ENCODE data around the gene IFI16. TPM values are rescaled to one million over a fixed set of nuclear protein-coding genes. Genes with fewer than 3 reads are reported as not detected.

IFI16 gene
- total and polyA plus RNA-seq, 2 donors (not counting 3 experiments of a cell fraction or from before 2014, with no cell fraction given), result 52.8 to 183 TPM

DNA sequence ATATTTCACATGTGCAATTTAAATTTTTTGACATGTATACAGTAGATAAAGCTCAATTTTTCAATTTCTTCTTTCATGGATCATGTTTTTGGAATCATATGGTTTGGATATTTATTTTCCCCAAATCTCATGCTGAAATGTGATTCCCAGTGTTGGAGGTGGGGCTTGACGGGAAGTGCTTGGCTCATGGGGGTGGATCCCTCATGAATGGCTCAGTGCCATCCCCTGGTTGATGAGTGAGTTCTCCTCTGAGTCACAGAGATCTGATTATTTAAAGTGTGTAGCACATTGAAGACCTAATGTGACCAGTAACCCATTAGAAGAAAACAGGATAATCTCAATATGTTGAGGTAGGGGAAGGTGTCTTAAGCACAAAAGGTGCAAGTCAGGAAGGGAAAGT, 9.1 kb upstream of the IFI16 start:
- TF ChIP-seq JUN (IDR thresholded peaks at IDR 0.05; ENCODE audit: borderline replicate concordance, insufficient read depth, insufficient read length, low read depth) (peak; percentile 57), CTCF (IDR thresholded peaks at IDR 0.05; ENCODE audit: extremely low read depth in 1 of 2, insufficient read depth in 1 of 2, low read depth in 1 of 2, low read length in 2 of 2) (no peak), FOS (IDR thresholded peaks at IDR 0.05; ENCODE audit: borderline replicate concordance, insufficient read depth, low read length) (peak; percentile 80), POLR2A (IDR thresholded peaks at IDR 0.05; ENCODE audit: low read depth, low read length) (no peak)
- Histone ChIP-seq H3K9me3 (replicated peaks; ENCODE audit: control insufficient read depth, insufficient read depth, low read length) (no peaks in the 10 kb centered on the region), H3K9me1 (replicated peaks; ENCODE audit: control insufficient read depth, extremely low read depth, insufficient read depth, low read length) (no peaks in the 10 kb centered on the region), H3K4me3 (replicated peaks in 1 of 3; ENCODE audit: insufficient read depth in 1 of 3, low read depth in 1 of 3, low read length in 3 of 3) (peak overlapping the region in 2 of 3 experiments; percentile 39 to 78), H3K9ac (replicated peaks; ENCODE audit: extremely low read depth, insufficient read depth, low read length) (peak overlapping the region; percentile 59), H3K36me3 (ENCODE audit: control insufficient read depth in 2 of 2, extremely low read depth in 1 of 2, insufficient read depth in 2 of 2, low read length in 2 of 2) (no peaks in the 10 kb centered on the region), H3K4me1 (ENCODE audit: control insufficient read depth, extremely low read depth, insufficient read depth, low read length) (peaks cover 26% of the 10 kb centered on the region), H3K27me3 (ENCODE audit: control insufficient read depth in 2 of 2, insufficient read depth in 2 of 2, low read length in 2 of 2) (peaks cover 0 to 2% of the 10 kb centered on the region in 2 experiments), H4K20me1 (replicated peaks; ENCODE audit: control insufficient read depth, extremely low read depth, insufficient read depth, low read length) (no peaks in the 10 kb centered on the region), H3K4me2 (ENCODE audit: insufficient read depth, low read length) (peak overlapping the region; percentile 93), H3K79me2 (ENCODE audit: control insufficient read depth, insufficient read depth, low read length) (no peaks in the 10 kb centered on the region), H2AFZ (ENCODE audit: low read depth, low read length) (no peak overlapping the region), H3K27ac (ENCODE audit: insufficient read depth, low read depth, low read length) (peak overlapping the region; percentile 85)
- no TSS peak for BruUV-seq (replicated peaks)
- ChIA-PET CTCF (interaction anchor here (0.9 to 2.4 kb wide), 3 partner anchors 9 to 797 kb away, joined by 3 to 18 read pairs (median 15); partner anchors contain the start of gene IFI16), POLR2A (interaction anchor here (1.3 kb wide), 1 partner anchor 9 kb away, joined by 12 read pairs; the partner anchor contains the start of gene IFI16)
- FAIRE-seq (peak; percentile 93), DNase-seq (ENCODE audit: low read depth, low spot score) (peak; percentile 96)
- intact Hi-C loops (cut with micrococcal nuclease) (loop anchor here (1.0 kb wide), 2 partner anchors 9 to 15 kb away; partner anchors contain the start of gene IFI16), dilution Hi-C loops (cut with MboI; ENCODE audit: extremely low pct_ligation_motif_present, low sequenced_read_pairs) (no loop called here)

- Histone ChIP-seq H3K27ac (ENCODE audit: insufficient read depth, low read depth, low read length) (no peak overlapping the region), H3K9me3 (replicated peaks; ENCODE audit: control insufficient read depth, insufficient read depth, low read length) (no peaks in the 10 kb centered on the region), H2AFZ (ENCODE audit: low read depth, low read length) (no peak overlapping the region), H3K9ac (replicated peaks; ENCODE audit: extremely low read depth, insufficient read depth, low read length) (no peak overlapping the region), H3K36me3 (ENCODE audit: control insufficient read depth in 2 of 2, extremely low read depth in 1 of 2, insufficient read depth in 2 of 2, low read length in 2 of 2) (no peaks in the 10 kb centered on the region), H3K79me2 (ENCODE audit: control insufficient read depth, insufficient read depth, low read length) (peaks cover 4% of the 10 kb centered on the region), H4K20me1 (replicated peaks; ENCODE audit: control insufficient read depth, extremely low read depth, insufficient read depth, low read length) (no peaks in the 10 kb centered on the region), H3K27me3 (ENCODE audit: control insufficient read depth in 2 of 2, insufficient read depth in 2 of 2, low read length in 2 of 2) (no peaks in the 10 kb centered on the region), H3K4me2 (ENCODE audit: insufficient read depth, low read length) (no peak overlapping the region), H3K9me1 (replicated peaks; ENCODE audit: control insufficient read depth, extremely low read depth, insufficient read depth, low read length) (no peaks in the 10 kb centered on the region), H3K4me3 (replicated peaks in 1 of 3; ENCODE audit: insufficient read depth in 1 of 3, low read depth in 1 of 3, low read length in 3 of 3) (no peak overlapping the region), H3K4me1 (ENCODE audit: control insufficient read depth, extremely low read depth, insufficient read depth, low read length) (peaks cover 21% of the 10 kb centered on the region)
- ChIA-PET CTCF (no interaction called here), POLR2A (no interaction called here)
- no peak for FAIRE-seq
- TF ChIP-seq POLR2AphosphoS5 (IDR thresholded peaks at IDR 0.05; ENCODE audit: insufficient read depth, low read depth, low read length), result no peak
- no peak for TF ChIP-seq FOS (IDR thresholded peaks at IDR 0.05; ENCODE audit: borderline replicate concordance, insufficient read depth, low read length)
- TF ChIP-seq MAX (IDR thresholded peaks at IDR 0.05; ENCODE audit: insufficient read depth, insufficient read length), result no peak
- TF ChIP-seq GATA2 (IDR thresholded peaks at IDR 0.05; ENCODE audit: insufficient read depth, insufficient read length, low read depth, low read length), result no peak
- TF ChIP-seq POLR2A (IDR thresholded peaks at IDR 0.05; ENCODE audit: low read depth, low read length), result no peak
- TF ChIP-seq MYC (IDR thresholded peaks at IDR 0.05; ENCODE audit: low read depth, low read length), result no peak
- dilution Hi-C loops (cut with MboI; ENCODE audit: extremely low pct_ligation_motif_present, low sequenced_read_pairs) (no loop called here), intact Hi-C loops (cut with micrococcal nuclease) (no loop called here)
- no peak for DNase-seq (ENCODE audit: low read depth, low spot score)
- no TSS peak for BruUV-seq (replicated peaks)
Observed at GRCh38 chr1:159005161-159005560, 4.5 kb upstream of the IFI16 start.

All from endothelial cell of umbilical vein (primary cell).